Mesendoderm (in vitro differentiated cells): ENCODE measurements around the gene FASN.

ENCODE experiments used
- DNase-seq: peaks from one replicate; pipeline ENCODE4 v3.0.0; 2013
- H2AK5ac ChIP-seq: 2 replicates; pipeline ENCODE4 v1.6.1; 2013; ENCODE audit warnings: low read length, inconsistent platforms
- H2BK120ac ChIP-seq: 2 replicates; pipeline ENCODE4 v1.6.1; 2013; ENCODE audit warnings: low read depth, mild to moderate bottlenecking, low read length, moderate library complexity, mixed read lengths
- H2BK15ac ChIP-seq: replicated peaks from 2 replicates; pipeline ENCODE4 v1.6.1; 2013; ENCODE audit warnings: low read depth, mild to moderate bottlenecking, moderate library complexity
- H2BK5ac ChIP-seq: 2 replicates; pipeline ENCODE4 v1.6.1; 2013; ENCODE audit warnings: low read length, inconsistent platforms
- H3K18ac ChIP-seq: 2 replicates; pipeline ENCODE4 v1.6.1; 2013; ENCODE audit warnings: mild to moderate bottlenecking, low read length, mixed read lengths
- H3K23ac ChIP-seq: one replicate; pipeline ENCODE4 v1.6.1; 2013; ENCODE audit warnings: low read length
- H3K27ac ChIP-seq: 2 replicates; pipeline ENCODE4 v1.5.1; 2013; ENCODE audit warnings: low read depth, mild to moderate bottlenecking, inconsistent platforms, low read length, moderate library complexity
- H3K27me3 ChIP-seq: 2 replicates; pipeline ENCODE4 v1.6.1; 2013; ENCODE audit warnings: low read length, control low read depth, mild to moderate bottlenecking, inconsistent platforms; ENCODE audit not compliant: insufficient read depth, poor library complexity
- H3K36me3 ChIP-seq: 2 replicates; pipeline ENCODE4 v1.6.1; 2013; ENCODE audit warnings: low read length, inconsistent platforms; ENCODE audit not compliant: control insufficient read depth, insufficient read depth
- H3K4ac ChIP-seq: one replicate; pipeline ENCODE4 v1.6.1; 2013; ENCODE audit warnings: low read depth, mild to moderate bottlenecking, low read length, moderate library complexity
- H3K4me1 ChIP-seq: 2 replicates; pipeline ENCODE4 v1.6.1; 2013; ENCODE audit warnings: low read depth, low read length, inconsistent platforms; ENCODE audit not compliant: control insufficient read depth
- H3K4me2 ChIP-seq: 2 replicates; pipeline ENCODE4 v1.6.1; 2013; ENCODE audit warnings: low read length
- H3K4me3 ChIP-seq: 2 replicates; pipeline ENCODE4 v1.5.1; 2013; ENCODE audit warnings: mild to moderate bottlenecking, low read length
- H3K56ac ChIP-seq: one replicate; pipeline ENCODE4 v1.6.1; 2013; ENCODE audit warnings: low read length
- H3K79me1 ChIP-seq: 2 replicates; pipeline ENCODE4 v1.6.1; 2013; ENCODE audit warnings: low read length, inconsistent platforms
- H3K79me2 ChIP-seq: 2 replicates; pipeline ENCODE4 v1.6.1; 2013; ENCODE audit warnings: mild to moderate bottlenecking, low read length; ENCODE audit not compliant: control insufficient read depth, insufficient read depth
- H3K9ac ChIP-seq: 2 replicates; pipeline ENCODE4 v1.6.1; 2013; ENCODE audit warnings: low read length, inconsistent platforms
- H4K5ac ChIP-seq: one replicate; pipeline ENCODE4 v1.6.1; 2013; ENCODE audit warnings: low read length
- H4K8ac ChIP-seq: one replicate; pipeline ENCODE4 v1.6.1; 2013; ENCODE audit warnings: low read depth, mild to moderate bottlenecking, control low read depth, low read length, moderate library complexity
- WGBS: extraction: QIAGEN DNeasy Blood & Tissue Kit; methylation state at CpG from one replicate; pipeline ENCODE4 v1.1.7; 2013; ENCODE audit warnings: low lambda C conversion rate, missing lambda C conversion rate; ENCODE audit not compliant: insufficient coverage; ENCODE audit errors: extremely low coverage; 5-methylcytosine and 5-hydroxymethylcytosine counted together

Gene FASN

DNA sequence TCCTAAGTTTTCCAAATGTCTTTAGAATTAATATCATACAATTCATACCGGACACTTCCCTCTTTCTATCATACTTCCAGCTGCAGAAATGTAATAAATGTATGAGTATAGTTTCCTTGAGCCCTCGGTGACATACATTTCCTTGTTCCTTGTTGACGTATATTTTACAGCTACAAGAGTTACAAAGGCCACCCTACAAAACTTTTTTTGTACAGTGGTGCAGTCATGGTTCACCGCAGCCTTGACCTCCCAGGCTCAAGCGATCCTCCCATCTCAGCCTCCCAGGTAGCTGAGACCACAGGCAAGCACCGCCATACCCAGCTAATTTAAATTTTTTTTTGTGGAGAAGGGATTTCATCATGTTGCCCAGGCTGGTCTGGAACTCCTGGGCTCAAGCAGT lies 25.2 kb downstream of the FASN start:
- Histone ChIP-seq H2BK120ac (no peak overlapping the region), H3K56ac (no peak overlapping the region), H3K4me3 (no peak overlapping the region), H2AK5ac (no peak overlapping the region), H3K23ac (no peak overlapping the region), H4K8ac (no peak overlapping the region), H3K4ac (no peak overlapping the region), H3K4me1 (no peaks in the 10 kb centered on the region), H2BK5ac (no peak overlapping the region), H3K79me1 (no peaks in the 10 kb centered on the region), H3K18ac (no peak overlapping the region), H3K79me2 (no peaks in the 10 kb centered on the region), H2BK15ac (no peak overlapping the region), H3K36me3 (no peaks in the 10 kb centered on the region), H3K4me2 (no peak overlapping the region), H4K5ac (no peak overlapping the region), H3K27me3 (no peaks in the 10 kb centered on the region), H3K27ac (no peak overlapping the region), H3K9ac (no peak overlapping the region)
- DNase-seq: no peak
- WGBS: no CpG with 5 or more reads among the region's 6 CpGs

GRCh38 chr17:82070611-82071010 lies 27.4 kb downstream of the FASN start:
- Histone ChIP-seq H2BK5ac (no peak overlapping the region), H3K79me1 (no peaks in the 10 kb centered on the region), H3K18ac (no peak overlapping the region), H3K27me3 (no peaks in the 10 kb centered on the region), H3K23ac (no peak overlapping the region), H3K4me1 (no peaks in the 10 kb centered on the region), H4K8ac (no peak overlapping the region), H2BK120ac (no peak overlapping the region), H3K4me3 (no peak overlapping the region), H3K36me3 (no peaks in the 10 kb centered on the region), H2BK15ac (no peak overlapping the region), H3K4me2 (no peak overlapping the region), H3K4ac (no peak overlapping the region), H3K56ac (no peak overlapping the region), H2AK5ac (no peak overlapping the region), H3K79me2 (no peaks in the 10 kb centered on the region), H3K27ac (no peak overlapping the region), H4K5ac (no peak overlapping the region), H3K9ac (no peak overlapping the region)
- DNase-seq: no peak

DNA sequence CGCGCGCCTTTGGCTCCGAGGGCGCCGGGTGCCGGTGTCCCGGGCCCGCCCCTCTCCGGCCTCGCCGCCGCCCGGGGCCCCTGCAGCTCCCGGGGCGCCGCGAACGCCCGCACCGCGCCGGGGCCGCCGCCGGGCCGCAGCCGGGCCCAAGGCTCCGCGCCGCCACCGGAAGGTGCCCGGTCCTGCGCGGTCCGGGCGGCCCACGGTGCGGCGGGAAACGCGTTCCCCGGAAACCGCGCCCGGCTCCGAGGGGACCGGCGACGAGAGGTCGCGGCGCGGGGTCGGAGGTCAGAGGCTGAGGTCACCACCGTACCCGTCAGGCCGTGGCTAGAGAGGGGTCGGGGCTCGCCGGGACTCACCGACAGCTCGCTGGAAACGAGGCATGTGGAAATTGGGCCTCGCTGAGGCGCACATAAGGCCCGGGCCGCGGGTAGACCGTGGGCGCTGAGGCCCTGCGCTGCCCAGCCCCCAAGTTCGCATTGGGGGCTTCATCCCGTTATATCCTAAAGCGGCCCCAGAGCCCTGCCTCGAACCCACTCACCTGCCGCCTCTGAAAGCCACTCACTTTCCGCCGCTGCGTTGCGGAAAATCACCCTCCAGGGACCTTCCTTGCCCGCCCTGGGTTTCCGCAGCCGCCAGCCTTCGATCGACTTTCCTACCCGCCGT lies 32.3 kb downstream of the FASN start, which contains the start of gene DUS1L:
DUS1L (minus strand) TSS at position 167 of the 666 bp plus-strand sequence. CDS start 745 bp downstream, outside the sequence.
- H3K79me2 ChIP-seq: no peaks in the 10 kb centered on the region
- H3K56ac ChIP-seq: peak within 1 kb of the TSS; percentile 95
- no peak within 1 kb of the TSS for H2BK5ac ChIP-seq
- H2BK15ac ChIP-seq: no peak within 1 kb of the TSS
- H3K18ac ChIP-seq: peak within 1 kb of the TSS; percentile 1
- H4K5ac ChIP-seq: no peak within 1 kb of the TSS
- peak within 1 kb of the TSS; percentile 68 for H3K4me2 ChIP-seq
- no peaks in the 10 kb centered on the region for H3K4me1 ChIP-seq
- no CpG with 5 or more reads among the region's 88 CpGs for WGBS
- H3K36me3 ChIP-seq: peaks cover 2% of the 10 kb centered on the region
- no peak within 1 kb of the TSS for H2BK120ac ChIP-seq
- H3K27ac ChIP-seq: no peak within 1 kb of the TSS
- no peaks in the 10 kb centered on the region for H3K27me3 ChIP-seq
- H4K8ac ChIP-seq: peak within 1 kb of the TSS; percentile 90
- peaks cover 2% of the 10 kb centered on the region for H3K79me1 ChIP-seq
- peak within 1 kb of the TSS; percentile 39 for H3K4ac ChIP-seq
- H3K4me3 ChIP-seq: peak within 1 kb of the TSS; percentile 73
- H2AK5ac ChIP-seq: no peak within 1 kb of the TSS
- H3K23ac ChIP-seq: peak within 1 kb of the TSS; percentile 3
- H3K9ac ChIP-seq: peak within 1 kb of the TSS; percentile 88
- DNase-seq: peak; percentile 50

GRCh38 chr17:82065193-82065637 lies 32.8 kb downstream of the FASN start:
- no peak overlapping the region for H3K18ac ChIP-seq
- no peak overlapping the region for H2BK5ac ChIP-seq
- H2AK5ac ChIP-seq: no peak overlapping the region
- H3K27ac ChIP-seq: no peak overlapping the region
- H2BK15ac ChIP-seq: no peak overlapping the region
- no peak for DNase-seq
- no peak overlapping the region for H2BK120ac ChIP-seq
- peak overlapping the region; percentile 39 for H3K4ac ChIP-seq
- H3K36me3 ChIP-seq: peaks cover 4% of the 10 kb centered on the region
- H3K4me1 ChIP-seq: no peaks in the 10 kb centered on the region
- H3K56ac ChIP-seq: peak overlapping the region; percentile 94
- no peak overlapping the region for H4K8ac ChIP-seq
- no peaks in the 10 kb centered on the region for H3K79me2 ChIP-seq
- WGBS: no CpG with 5 or more reads among the region's 47 CpGs
- peaks cover 2% of the 10 kb centered on the region for H3K79me1 ChIP-seq
- H3K4me3 ChIP-seq: peak overlapping the region; percentile 73
- no peaks in the 10 kb centered on the region for H3K27me3 ChIP-seq
- H4K5ac ChIP-seq: no peak overlapping the region
- peak overlapping the region; percentile 53 for H3K4me2 ChIP-seq
- H3K23ac ChIP-seq: no peak overlapping the region
- H3K9ac ChIP-seq: peak overlapping the region; percentile 85

DNA sequence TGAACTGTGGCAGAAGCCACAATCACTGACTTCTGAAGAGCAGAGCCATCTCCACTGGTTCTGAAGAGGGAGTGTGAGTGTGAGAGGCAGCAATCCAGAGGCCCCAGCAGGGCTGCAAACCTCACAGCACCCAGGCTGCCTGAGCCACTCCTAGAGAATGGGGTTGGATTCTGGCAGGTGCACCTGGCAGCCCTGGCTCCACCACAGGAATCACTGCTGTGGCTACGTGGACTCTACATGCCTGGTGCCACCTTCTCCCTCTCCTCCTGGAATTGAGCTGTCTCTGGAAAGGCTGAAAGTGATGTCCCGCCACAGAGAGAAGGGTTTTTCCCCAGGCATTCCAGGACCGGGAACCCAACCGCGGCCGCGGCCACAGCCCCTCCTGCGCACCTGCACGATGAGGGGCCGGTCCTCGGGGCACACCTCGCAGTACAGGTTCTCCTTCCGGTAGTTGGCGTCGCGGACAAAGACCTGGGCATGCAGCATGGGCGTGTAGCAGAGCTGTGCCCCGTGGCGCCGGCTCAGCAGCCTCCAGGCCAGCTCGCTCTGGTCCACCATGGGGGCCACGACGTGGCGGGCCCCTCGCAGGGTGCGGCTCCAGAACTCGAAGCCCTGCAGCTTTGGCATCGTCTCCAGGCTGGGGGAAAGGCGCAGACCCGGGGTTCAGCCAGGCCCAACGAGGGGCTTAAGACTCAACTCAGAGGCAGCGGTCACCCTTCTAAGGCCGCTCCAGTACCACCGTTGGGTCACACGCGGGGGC lies 33.4 kb downstream of the FASN start:
- Histone ChIP-seq H3K4me3 (peak overlapping the region; percentile 73), H2BK15ac (no peak overlapping the region), H3K79me1 (peaks cover 2% of the 10 kb centered on the region), H3K79me2 (no peaks in the 10 kb centered on the region), H3K56ac (peak overlapping the region; percentile 94), H3K36me3 (peaks cover 4% of the 10 kb centered on the region), H3K23ac (no peak overlapping the region), H3K18ac (no peak overlapping the region), H2BK5ac (no peak overlapping the region), H3K27me3 (no peaks in the 10 kb centered on the region), H3K4ac (no peak overlapping the region), H4K5ac (no peak overlapping the region), H2AK5ac (no peak overlapping the region), H4K8ac (no peak overlapping the region), H2BK120ac (no peak overlapping the region), H3K4me1 (no peaks in the 10 kb centered on the region), H3K9ac (peak overlapping the region; percentile 85), H3K27ac (no peak overlapping the region), H3K4me2 (peak overlapping the region; percentile 53)
- no peak for DNase-seq
- WGBS: no CpG with 5 or more reads among the region's 36 CpGs
